Body of pancreas (tissue), 4 donors: ENCODE results near the gene MPZL1.

Experiments used
- CTCF ChIP-seq, 7 experiments: fragments of 450-650 bp in 4 of 7; fragments of 200-600 bp in 3 of 7; sonication (generic) in 3 of 7; IDR thresholded peaks; one replicate each; pipeline ENCODE4 v1.5.1; 2016 to 2019; ENCODE audit warnings: antibody characterized with exemption in 7 of 7
- POLR2A ChIP-seq, 3 donors: fragments of 450-650 bp; IDR thresholded peaks; one replicate each; pipeline ENCODE4 v1.6.1; 2016; ENCODE audit warnings: antibody characterized with exemption in 3 of 3, mild to moderate bottlenecking in 2 of 3

- TF ChIP-seq CTCF (IDR thresholded peaks at IDR 0.05) (no peak), POLR2A (IDR thresholded peaks at IDR 0.05) (no peak)
Measured at GRCh38 chr1:167717351-167717750, 4.4 kb upstream of the MPZL1 start.
